Measurements from ENCODE around the gene CNPPD1.

DNA sequence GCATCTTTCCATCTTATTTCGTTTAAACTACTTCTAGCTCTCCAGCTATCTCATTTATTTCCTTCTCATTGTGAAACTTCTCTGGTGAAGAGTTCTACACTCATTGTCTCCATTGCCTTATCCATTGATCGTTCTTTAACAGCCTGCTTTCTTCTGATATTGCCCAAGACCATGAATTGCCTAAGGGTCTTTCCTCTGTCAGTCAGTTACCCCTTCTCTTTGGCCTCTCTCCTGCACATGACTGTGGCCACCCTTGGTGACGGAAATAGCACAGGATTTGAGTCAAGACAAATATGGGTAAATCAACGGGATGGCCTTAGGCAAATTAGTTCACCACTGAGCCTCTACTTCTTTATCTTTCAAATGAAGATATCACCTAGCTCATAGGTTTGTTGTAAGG is 42.7 kb downstream of the CNPPD1 start:
- TF ChIP-seq, protein P1, sequence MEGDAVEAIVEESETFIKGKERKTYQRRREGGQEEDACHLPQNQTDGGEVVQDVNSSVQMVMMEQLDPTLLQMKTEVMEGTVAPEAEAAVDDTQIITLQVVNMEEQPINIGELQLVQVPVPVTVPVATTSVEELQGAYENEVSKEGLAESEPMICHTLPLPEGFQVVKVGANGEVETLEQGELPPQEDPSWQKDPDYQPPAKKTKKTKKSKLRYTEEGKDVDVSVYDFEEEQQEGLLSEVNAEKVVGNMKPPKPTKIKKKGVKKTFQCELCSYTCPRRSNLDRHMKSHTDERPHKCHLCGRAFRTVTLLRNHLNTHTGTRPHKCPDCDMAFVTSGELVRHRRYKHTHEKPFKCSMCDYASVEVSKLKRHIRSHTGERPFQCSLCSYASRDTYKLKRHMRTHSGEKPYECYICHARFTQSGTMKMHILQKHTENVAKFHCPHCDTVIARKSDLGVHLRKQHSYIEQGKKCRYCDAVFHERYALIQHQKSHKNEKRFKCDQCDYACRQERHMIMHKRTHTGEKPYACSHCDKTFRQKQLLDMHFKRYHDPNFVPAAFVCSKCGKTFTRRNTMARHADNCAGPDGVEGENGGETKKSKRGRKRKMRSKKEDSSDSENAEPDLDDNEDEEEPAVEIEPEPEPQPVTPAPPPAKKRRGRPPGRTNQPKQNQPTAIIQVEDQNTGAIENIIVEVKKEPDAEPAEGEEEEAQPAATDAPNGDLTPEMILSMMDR (IDR thresholded peaks at IDR 0.05): no peak
- no peak for TF ChIP-seq POLR2A (IDR thresholded peaks at IDR 0.05)

Measured in heart left ventricle (tissue), 13 donors.